Stimulated activated CD4-positive, alpha-beta T cell treated with anti-CD3 and anti-CD28 coated beads, TNF-alpha, amount 100 ng/mL, for 4 hours (primary cell): ENCODE data around the gene SPOCK1.

Source experiments
- DNase-seq, 3 experiments: peaks; one replicate each; pipeline ENCODE4 v3.0.0-alpha.2; 2020; ENCODE audit warnings: low read depth in 3 of 3

SPOCK1 gene

DNA sequence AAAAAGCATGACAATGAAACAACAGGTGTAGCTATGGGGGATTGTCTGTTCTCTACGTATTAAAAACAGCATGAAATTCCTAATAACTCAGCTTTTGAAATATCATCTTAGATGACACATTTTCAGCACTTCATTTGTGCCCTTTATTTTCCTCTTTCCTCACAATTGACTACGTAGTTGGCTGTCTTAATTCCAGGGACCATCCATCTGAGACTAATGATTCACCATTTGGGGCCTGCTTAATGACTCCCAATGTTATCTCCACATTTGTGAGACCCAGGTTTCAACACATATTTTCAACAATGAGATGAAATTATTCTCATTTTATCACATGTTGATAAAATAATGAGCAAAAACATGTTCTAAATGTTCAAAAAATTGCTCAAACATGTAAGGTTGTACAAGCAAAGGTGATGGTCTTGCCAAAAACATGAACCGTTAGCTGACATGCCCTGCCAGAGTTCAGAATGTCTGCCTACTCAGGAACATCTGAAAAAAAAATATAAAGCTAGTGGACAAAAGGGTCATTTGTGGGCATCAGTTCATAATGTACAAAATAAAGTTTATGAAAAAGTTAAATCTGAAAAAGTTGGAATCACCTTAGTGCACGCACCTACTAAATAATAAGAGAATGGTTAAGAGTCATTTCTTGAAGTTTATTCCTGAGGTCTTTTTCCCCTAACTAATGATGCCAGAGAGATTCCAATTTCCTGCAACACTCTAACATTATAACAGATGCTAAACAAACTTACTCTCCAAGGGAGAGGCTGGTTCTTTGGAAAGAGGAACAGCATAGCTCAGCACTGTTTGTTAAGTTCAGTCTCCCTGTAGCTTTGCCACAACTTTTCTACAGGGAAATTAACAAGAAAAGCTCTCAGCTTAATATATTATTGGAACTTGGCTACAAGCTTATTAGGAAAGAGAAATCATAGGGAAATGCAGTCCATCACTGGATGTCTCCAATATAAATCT lies 275.5 kb downstream of the SPOCK1 start:
- no peak for DNase-seq

DNA sequence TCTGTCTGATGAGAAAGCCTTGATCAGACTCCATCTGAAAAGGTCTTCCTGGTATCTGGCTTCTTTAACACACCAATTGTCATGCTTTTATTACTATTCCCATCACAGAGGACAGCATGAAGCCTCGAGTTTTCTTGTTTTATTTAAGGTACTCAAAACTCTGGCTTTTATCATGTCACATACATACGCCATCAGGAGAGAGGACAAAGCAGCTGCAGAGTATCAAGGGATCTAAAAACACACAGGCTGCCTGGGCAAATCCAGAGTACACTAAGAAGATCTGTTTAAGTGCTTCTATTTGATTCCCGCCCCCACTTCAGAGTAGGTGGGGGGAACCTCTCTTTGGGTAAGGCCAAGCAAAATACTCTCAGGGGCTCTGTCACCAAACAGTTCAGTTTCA lies 277.2 kb downstream of the SPOCK1 start:
- no peak for DNase-seq

DNA sequence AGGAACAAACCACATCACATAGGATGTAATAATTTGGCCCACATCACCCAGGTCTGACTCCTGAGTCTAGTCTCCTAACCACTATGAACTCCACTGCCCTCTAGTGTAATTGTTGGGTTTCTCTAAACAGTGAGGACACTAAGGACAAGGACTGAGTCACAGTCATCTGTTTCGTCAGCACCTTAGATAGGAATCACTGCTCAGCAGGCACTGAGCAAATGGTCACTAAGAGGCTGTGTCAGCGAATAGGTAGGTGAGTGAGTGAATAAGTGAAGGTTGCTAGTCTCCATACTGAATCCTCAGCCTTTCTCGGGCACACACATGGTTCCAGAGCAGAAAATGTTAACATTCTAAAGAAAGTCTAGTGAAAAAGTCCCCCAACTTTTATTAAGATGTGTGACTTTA lies 278.6 kb downstream of the SPOCK1 start:
- DNase-seq: no peak

DNA sequence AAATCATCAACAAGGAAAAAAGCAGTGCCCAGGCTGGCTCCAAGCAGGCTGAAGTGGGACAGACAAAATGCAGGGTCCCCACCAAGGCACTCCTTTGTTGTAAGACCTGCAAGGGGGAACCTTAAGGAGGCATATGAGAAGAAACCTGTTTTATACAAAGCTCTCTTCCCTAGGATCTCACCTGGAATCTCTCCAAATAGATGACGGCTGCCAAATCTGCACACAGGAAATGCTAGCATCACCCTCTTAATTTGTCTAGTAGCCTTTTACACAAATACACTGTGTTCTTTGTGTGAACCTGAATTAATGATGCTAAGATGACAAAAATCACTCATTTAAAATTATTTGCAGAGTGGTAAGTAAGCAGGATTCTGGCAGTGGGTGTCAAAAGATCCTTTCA lies 280.2 kb downstream of the SPOCK1 start:
- no peak for DNase-seq

DNA sequence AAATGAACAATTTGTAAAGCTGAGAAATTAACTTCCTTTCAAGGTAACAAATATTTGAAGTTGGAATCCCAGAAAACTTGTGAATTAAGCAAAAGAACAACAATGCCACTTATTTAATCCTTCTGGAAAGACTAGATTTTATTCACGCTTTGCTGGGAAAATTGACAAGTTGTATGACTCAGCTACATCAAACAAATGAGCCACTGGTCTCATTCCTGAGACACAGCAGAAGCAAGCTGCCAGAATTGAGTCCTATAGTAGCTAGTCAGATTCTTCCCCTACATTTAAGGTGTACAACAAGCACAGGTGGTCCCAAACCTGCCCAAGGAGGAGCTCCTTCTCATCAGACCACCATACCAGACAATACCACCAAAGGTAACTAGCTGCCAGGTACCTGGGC lies 280.7 kb downstream of the SPOCK1 start:
- no peak for DNase-seq

DNA sequence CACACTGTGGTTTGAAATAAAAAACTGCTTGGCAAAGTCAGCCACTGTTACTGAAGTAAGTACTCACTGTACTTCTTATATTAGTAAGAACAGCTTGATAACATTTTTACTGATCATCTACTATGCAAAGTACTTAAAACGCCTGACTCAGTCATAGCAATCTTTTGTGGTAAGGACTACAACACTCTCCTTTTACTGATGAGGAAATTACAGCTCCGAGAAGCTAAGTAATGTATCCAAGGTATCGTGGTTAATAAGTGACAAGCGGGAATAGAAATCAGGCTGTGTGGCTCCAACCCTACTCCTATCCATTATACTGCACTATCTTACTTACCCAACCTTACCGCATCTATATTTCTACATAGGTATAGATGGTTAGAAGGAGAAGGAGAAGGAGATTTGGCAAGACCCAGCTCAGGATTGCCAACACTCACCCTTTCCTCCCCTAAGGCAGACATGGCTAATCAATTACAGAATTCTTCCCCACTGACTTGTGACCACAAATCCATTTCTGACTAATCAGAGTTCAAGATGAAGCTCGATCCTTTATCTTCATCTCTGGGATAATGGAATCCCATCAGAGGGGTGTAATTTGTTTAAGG lies 281.4 kb downstream of the SPOCK1 start:
- DNase-seq: no peak

DNA sequence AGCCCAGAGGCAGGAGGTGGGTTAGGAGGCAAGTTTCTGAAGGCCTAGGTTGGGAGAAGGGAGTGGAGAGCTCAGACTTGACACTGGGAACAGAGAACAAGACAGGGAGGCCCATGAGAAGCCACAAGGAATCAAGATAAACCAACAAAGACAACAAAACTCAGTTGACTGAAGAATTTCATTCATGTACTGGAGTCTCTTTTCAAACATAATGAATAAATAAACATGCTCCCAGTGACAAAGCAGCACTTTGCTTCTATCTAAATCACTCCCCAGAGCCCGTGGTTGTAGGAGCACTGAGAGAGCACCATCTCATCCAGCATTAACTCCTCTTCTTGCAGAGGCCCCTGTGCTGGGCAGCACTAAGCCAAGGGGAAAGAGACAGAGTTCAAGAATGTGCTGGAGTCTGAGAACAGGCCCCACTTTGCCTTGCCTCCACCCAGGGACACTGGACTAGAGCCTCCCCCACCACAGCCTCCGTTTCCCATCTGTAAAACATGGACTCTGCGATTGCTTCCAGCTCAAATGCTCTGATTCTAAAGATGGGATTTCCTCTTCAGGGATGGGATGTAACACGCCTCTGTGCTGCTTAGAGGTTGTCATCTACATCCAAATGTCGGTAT lies 282.0 kb downstream of the SPOCK1 start:
- no peak for DNase-seq

DNA sequence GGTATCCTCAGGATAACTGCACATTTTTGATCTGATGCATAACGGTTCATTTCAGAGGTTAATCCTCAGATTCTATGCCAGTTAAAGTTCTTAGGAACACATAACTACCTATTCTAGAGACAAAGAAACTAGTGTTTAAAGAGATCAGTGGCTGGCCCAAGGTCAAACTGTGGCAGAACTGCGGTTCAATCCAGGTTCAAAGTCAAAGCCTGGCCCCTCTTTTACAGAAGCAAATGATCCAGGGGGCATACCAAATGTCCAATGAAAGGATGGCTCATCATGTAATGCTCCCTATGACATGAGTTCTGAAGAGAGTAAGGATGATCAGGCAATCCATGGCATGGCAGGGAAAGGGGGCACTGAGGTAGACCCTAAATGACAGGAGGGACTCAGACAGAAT lies 283.3 kb downstream of the SPOCK1 start:
- no peak for DNase-seq

DNA sequence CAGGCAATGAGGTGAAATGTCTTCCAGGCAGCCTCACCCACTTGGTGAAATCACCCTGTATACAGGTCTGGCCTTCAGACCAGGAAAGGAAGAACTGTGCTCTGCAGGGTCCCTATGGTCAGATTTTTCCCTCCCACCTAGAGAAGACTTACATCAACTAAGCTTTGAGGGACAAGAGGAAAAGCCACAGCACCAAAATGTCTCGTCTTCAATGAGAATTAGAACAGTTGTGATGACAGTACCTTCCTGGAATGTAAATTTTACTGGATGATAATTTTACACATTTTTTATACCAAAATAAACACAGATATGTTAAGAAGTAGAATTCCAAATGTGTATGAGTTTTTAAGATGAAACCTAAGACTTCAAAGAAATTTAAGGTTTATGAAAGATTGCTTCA lies 283.9 kb downstream of the SPOCK1 start:
- no peak for DNase-seq

DNA sequence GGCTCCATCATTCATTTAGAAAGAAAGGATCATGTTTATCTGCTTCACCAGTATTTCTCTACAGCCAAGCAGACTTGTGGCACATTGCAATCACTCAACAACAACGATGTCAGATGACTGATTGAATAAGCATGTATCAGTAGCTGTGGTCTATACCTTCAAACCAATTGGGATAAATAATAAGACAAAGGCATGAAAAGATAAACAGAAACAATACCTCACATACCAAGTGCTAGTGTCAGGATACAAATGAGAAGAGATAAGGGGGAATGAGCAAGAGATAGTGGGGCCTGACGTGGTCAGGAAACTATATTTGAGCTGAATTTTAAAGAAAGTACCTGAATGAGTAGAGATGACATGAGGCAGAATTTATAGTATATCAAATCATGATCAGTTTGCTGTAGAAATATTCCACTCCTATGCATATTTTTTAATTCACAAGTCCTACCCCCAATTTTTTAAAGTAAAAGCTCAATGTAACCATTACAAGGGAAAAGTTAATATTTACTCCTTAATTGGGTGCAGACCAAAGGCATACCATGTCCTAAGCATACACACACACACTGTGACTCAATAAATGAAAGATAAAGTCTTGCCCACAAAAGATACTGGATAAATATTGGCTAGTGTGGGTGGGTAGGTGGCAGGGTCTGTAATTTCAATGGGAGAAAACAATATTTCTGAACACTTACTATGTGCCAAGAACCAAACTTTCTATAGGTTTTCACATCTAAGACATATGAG lies 284.5 kb downstream of the SPOCK1 start:
- DNase-seq: no peak

DNA sequence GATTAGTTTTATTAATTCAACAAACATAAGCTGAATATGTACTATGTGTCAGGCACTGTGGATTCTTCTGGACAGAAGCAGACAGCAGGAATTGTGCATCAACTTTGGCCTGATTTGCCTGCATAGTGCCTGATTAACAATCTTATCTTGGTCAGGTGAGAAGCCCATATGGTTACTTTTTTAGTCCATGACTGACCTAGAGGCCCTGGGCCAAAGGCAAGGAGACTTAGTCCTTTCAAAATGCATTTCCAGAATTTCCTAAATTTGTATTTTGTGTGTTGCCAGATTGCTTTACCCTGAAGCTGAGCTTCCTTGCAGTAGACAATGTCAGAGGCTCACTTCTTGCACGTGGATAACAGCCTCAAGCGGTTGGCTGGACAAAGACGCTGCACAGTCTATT lies 286.7 kb downstream of the SPOCK1 start:
- no peak for DNase-seq

DNA sequence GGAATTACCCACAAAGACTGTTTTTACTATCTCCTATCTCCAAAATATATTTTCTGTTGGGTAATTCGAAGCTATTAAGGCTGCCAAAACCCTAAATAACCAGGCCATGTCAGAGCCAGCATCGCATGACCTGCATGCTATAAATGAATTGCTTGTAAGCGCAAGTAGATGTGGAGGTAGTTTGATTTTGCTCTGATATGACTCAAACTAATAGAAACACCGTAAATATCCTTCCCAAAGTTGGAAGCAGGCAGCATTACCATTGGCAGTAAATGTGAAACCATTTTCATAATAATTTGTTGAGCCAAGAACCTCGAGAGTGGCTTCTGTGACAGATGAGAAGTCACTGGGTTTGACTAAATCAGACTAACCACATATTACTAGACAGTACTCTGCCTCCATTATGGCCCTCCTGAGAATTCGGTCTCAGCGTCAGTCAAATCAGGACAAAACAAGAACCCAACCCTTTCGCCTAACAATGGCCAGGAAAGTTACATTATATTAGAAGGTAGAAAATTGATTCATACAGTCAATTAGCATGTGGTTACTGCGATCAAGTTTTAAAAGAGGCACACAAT lies 289.8 kb downstream of the SPOCK1 start:
- no peak for DNase-seq

DNA sequence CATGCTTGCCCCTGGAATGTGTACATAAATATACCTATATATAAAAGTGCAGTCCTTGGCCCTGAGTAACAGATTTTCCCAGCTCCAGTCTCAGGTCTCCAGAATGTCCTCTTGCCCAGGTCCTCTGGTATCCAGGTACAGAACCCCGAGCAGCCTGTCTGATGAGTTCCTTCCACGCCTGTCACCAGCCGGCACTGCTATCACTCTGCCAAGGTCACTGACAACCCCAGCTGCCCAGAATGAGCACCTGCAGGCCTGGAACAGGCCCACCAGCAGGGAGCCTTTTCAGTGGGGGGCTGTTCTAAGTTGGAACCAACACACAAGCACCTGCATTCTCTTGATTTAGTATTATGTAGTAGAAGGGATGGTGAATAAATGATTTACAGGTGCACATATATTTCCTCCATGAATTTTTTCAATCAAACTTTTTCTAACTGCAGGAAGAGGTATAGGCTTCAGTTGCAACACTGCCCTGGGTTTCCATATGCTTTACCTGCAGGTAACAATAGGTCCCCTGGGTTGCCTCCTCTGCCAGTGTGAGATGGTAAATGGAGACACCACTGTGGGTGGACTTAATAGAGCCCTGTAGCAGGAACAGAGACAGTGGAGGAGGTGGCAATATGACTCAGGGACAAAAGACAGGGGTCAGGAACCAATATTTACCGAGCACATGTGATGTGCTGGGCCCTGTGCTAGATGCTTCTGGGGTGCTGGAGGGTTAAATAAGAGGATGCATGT lies 291.9 kb downstream of the SPOCK1 start:
- DNase-seq: no peak

DNA sequence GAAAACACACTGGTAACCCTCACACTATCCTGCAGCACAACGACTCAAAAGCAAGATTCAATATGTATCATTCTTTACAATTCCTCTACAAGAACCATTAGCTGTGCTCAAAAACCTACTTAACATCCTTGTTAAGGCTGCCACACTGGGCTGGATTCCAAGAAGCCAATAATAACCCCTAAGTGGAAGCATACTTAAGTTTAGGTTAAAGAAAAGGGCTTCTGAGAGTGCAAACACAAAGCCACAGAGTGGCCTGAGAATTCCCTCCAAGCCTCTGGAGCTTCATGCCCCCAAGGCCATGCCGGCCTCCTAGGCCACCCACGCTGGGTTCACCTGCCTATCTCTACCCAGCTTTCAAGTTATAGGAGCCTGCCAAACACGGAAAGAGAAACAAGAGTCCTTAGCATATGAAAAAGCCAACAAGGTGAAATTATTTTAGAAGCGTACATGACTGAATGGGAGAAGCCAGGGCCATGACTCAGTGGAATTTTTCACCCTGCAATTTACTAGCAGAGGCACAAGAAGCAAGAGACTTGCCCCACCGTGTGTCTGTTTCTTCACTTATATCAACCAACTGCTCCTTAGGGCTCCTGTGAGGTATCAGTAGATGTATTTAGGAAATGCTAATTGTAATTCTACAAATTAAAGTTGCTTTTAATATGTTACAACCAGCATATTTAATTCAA lies 293.0 kb downstream of the SPOCK1 start:
- DNase-seq: no peak

DNA sequence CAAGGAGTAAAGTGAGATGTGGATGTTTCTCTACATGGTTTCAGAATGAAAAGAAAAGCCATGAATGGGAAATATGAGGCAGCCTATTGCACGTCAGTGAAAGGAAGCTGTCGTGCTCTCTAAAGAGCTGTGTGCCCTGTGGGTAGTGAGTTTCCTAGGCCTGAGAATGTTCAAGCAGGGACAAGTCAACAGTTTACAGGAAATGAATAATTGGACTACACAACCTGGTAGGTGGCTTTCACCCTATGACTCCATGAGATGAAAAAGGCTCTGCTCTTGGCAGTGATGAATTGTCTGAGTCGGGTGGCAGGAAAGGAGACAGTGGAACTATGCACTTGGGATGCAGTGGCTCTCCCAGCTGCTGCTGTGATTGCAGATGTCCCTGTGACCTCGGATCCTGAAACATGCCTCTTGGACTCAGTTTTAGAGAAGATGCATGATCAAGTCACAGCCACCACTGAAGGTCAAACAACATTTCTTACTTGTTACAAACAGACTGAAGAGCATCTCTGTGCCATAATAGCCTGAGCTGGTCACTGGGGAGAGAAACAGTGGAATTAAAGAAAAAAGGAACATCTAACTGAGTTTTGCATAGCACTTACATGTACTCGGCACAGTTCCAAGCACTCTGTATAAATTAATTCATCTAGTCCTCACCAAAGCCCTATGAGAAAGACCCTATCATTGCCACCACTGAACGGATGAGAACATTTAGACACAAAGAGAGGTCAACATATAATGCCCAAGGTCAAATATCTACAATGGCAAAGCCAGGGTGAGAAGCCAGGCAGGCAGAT lies 293.7 kb downstream of the SPOCK1 start:
- no peak for DNase-seq

DNA sequence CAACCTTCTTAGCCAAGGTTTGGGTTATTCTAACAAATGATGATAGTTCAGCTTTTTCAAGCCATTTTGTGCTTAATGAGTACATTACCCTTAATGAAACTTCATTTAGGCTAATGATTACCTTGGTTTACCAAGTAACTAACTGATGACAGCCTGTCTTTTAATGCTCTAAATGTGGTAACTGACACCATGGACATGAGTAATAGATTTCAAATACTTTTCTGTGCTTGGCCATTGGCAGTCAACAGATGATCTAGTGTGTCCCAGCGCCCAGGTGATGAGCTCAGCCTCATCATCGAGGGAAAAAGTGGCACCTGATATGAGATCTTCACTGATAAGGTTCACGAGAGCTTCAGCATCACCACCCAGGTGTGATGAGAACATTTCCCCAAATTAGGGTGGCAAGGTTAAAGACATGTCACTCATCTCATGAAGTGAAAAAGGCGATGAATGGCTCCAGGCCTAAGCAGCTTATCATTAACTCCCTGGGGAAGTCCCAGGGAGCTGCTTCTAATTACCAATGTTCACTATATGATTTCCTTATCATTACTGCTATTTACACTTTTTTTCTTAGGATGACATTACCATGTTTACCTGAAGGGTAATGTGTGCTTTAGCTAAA lies 296.0 kb downstream of the SPOCK1 start:
- DNase-seq: no peak

DNA sequence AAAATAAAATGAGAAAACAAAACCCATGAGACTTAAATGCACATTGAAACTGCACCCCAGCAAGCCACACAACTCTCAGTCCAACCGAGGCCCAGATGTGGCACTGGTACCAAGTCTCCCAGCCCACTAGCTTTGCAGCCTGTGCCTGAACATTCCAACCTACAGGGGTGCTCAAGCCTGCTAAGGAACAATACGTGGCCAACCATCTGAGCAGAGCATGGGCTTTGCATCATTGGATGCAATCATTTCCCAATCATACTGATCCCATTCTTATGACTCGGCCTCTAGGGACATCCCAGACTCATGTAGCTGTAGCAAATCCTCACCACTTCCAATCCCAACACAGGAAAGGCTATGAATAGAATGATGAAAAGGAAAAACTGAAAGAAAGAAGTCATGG lies 297.2 kb downstream of the SPOCK1 start:
- DNase-seq: no peak

DNA sequence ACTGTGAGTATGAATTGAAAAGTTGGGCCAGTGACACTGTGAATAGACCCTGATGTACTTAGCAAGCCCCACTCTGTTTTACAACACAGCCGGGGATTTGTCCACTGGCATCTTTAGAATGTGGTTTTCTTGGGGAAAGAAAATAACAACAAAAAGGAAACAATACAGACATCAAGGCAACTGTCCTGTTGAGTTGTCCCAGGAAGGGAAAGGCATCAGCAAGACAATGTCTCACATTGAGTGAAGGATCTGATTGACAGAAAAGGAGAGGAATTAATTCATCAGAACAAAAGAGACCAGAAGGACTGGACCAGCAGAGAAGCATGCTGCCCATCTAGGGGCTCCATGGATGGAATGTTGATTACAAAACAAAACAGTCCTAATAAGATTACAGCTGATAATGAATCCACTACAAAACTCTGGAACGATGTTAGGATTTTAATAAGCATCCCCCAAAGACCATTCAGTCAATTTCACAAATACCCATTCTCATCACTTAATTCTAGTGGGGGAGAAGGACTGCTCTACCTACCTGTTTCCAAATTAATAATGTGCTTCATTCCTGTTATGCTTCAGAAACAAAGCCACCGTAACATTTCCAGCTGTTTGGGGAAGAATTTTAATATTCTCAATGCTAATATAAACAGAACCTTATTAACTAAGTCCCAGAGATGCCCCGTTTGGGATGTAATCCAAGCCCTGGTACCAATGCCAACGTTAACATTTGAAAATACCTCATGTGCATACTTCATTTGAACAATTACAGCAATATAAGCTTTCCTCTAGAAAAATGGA lies 298.0 kb downstream of the SPOCK1 start:
- DNase-seq: no peak
